ENCODE results near the gene LRCH2.

DNA sequence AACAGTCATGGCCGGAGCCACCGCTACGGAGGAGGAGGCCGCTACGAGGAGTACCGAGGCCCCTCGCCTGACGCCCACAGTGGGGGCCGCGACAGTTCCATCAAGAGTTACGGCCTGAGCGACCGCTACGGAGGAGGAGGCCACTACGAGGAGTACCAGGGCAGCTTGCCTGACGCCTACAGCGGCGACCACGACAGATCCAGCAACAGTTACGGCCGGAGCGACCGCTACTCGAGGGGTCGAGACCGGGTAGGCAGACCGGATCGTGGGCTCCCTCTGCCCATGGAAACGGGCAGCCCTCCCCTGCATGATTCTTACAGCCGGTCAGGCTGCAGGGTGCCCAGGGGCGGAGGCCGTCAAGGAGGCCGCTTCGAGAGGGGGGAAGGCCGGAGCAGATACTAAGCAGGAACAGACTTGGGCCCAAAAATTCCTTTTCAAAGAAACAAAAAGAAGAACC lies 41.6 kb downstream of the LRCH2 start:
- TF ChIP-seq, protein P1, sequence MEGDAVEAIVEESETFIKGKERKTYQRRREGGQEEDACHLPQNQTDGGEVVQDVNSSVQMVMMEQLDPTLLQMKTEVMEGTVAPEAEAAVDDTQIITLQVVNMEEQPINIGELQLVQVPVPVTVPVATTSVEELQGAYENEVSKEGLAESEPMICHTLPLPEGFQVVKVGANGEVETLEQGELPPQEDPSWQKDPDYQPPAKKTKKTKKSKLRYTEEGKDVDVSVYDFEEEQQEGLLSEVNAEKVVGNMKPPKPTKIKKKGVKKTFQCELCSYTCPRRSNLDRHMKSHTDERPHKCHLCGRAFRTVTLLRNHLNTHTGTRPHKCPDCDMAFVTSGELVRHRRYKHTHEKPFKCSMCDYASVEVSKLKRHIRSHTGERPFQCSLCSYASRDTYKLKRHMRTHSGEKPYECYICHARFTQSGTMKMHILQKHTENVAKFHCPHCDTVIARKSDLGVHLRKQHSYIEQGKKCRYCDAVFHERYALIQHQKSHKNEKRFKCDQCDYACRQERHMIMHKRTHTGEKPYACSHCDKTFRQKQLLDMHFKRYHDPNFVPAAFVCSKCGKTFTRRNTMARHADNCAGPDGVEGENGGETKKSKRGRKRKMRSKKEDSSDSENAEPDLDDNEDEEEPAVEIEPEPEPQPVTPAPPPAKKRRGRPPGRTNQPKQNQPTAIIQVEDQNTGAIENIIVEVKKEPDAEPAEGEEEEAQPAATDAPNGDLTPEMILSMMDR (IDR thresholded peaks at IDR 0.05; ENCODE audit: low read depth, low read length): no peak
- TF ChIP-seq POLR2A (IDR thresholded peaks at IDR 0.05; ENCODE audit: extremely low read depth, insufficient read length): no peak
- TF ChIP-seq, protein P2, sequence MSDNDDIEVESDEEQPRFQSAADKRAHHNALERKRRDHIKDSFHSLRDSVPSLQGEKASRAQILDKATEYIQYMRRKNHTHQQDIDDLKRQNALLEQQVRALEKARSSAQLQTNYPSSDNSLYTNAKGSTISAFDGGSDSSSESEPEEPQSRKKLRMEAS (IDR thresholded peaks at IDR 0.05; ENCODE audit: low read depth, low read length): no peak
